Thyroid gland (tissue), 4 donors: ENCODE data around the gene OR10K2.

Experiments
- CTCF ChIP-seq, 6 experiments: fragments of 200-600 bp in 3 of 6; fragments of 450-650 bp in 3 of 6; sonication (generic) in 3 of 6; IDR thresholded peaks; one replicate each; pipeline ENCODE4 v1.5.1; 2016 to 2019; ENCODE audit warnings: antibody characterized with exemption in 6 of 6, mild to moderate bottlenecking in 2 of 6, inconsistent platforms in 1 of 6, moderate library complexity in 1 of 6
- POLR2A ChIP-seq, 2 donors: fragments of 450-650 bp; IDR thresholded peaks; one replicate each; pipeline ENCODE4 v1.6.1; 2017; ENCODE audit warnings: antibody characterized with exemption in 2 of 2, mild to moderate bottlenecking in 2 of 2, moderate library complexity in 1 of 2

GRCh38 chr1:158393476-158393875 is 32.6 kb downstream of the OR10K2 start:
- TF ChIP-seq CTCF (IDR thresholded peaks at IDR 0.05), result no peak
- no peak for TF ChIP-seq POLR2A (IDR thresholded peaks at IDR 0.05)
